Keratinocyte (primary cell): ENCODE data around the gene LCORL. TPM values are rescaled to one million over a fixed set of nuclear protein-coding genes. Genes with fewer than 3 reads are reported as not detected.

Experiments used
- DNase-seq: peaks from one replicate; pipeline ENCODE4 v3.0.0-alpha.2; 2011; ENCODE audit warnings: low read depth, missing footprints, low spot score
- FAIRE-seq: peaks from 2 replicates; lab custom pipeline; 2011; peaks lifted over from hg19 to GRCh38; lab: Jason Lieb, UNC
- H2AFZ ChIP-seq: 2 replicates; pipeline ENCODE4 v1.6.0; 2012; ENCODE audit warnings: low read length, control low read depth, inconsistent platforms; ENCODE audit not compliant: control insufficient read depth
- H3K27ac ChIP-seq: 2 replicates; pipeline ENCODE4 v1.5.1; 2011; ENCODE audit warnings: low read length; ENCODE audit not compliant: control insufficient read depth, insufficient read depth
- H3K27me3 ChIP-seq: 3 replicates; pipeline ENCODE4 v1.6.0; 2011; ENCODE audit warnings: low read length; ENCODE audit not compliant: control insufficient read depth, insufficient read depth; ENCODE audit errors: extremely low read depth
- H3K36me3 ChIP-seq, 2 experiments: 2 replicates in 1 of 2; 3 replicates in 1 of 2; pipeline ENCODE4 v1.5.1; 2011; ENCODE audit warnings: low read length in 2 of 2, mild to moderate bottlenecking in 1 of 2; ENCODE audit not compliant: control insufficient read depth in 2 of 2, insufficient read depth in 2 of 2; ENCODE audit errors: extremely low read depth in 1 of 2
- H3K4me1 ChIP-seq: 3 replicates; pipeline ENCODE4 v1.5.1; 2011; ENCODE audit warnings: low read length; ENCODE audit not compliant: control insufficient read depth, insufficient read depth; ENCODE audit errors: extremely low read depth
- H3K4me2 ChIP-seq: 3 replicates; pipeline ENCODE4 v1.6.0; 2011; ENCODE audit warnings: low read depth, low read length; ENCODE audit not compliant: control insufficient read depth, insufficient read depth; ENCODE audit errors: extremely low read depth
- H3K4me3 ChIP-seq, 3 experiments: fragments of 200-600 bp in 1 of 3; sonication (generic) in 1 of 3; 2 replicates in 2 of 3; 3 replicates in 1 of 3; pipeline ENCODE4 v1.5.1; 2011 to 2016; ENCODE audit warnings: low read length in 3 of 3, mild to moderate bottlenecking in 3 of 3, control low read depth in 2 of 3, inconsistent platforms in 1 of 3, low read depth in 1 of 3, mixed read lengths in 1 of 3, mixed run types in 1 of 3, moderate library complexity in 1 of 3; ENCODE audit not compliant: control insufficient read depth in 2 of 3, insufficient read depth in 2 of 3; ENCODE audit errors: extremely low read depth in 1 of 3
- H3K79me2 ChIP-seq: 2 replicates; pipeline ENCODE4 v1.6.0; 2012; ENCODE audit warnings: low read length; ENCODE audit not compliant: control insufficient read depth, insufficient read depth
- H3K9ac ChIP-seq: 3 replicates; pipeline ENCODE4 v1.6.0; 2011; ENCODE audit warnings: low read length; ENCODE audit not compliant: control insufficient read depth, insufficient read depth; ENCODE audit errors: extremely low read depth
- H3K9me1 ChIP-seq: 3 replicates; pipeline ENCODE4 v1.6.0; 2011; ENCODE audit warnings: low read length; ENCODE audit not compliant: control insufficient read depth, insufficient read depth; ENCODE audit errors: extremely low read depth
- H3K9me3 ChIP-seq: 2 replicates; pipeline ENCODE4 v1.5.1; 2012; ENCODE audit warnings: low read depth, low read length; ENCODE audit not compliant: control insufficient read depth
- H4K20me1 ChIP-seq: 3 replicates; pipeline ENCODE4 v1.6.0; 2011; ENCODE audit warnings: low read length; ENCODE audit not compliant: control insufficient read depth, insufficient read depth; ENCODE audit errors: extremely low read depth
- CTCF ChIP-seq, 3 experiments: IDR thresholded peaks in 1 of 3; conservative IDR thresholded peaks in 1 of 3; optimal IDR thresholded peaks in 1 of 3; 2 replicates in 2 of 3; 3 replicates in 1 of 3; pipeline versions ENCODE3 to v1.5.1; 2011; ENCODE audit warnings: low read length in 3 of 3, mild to moderate bottlenecking in 3 of 3, moderate library complexity in 2 of 3, control low read depth in 1 of 3, inconsistent platforms in 1 of 3; ENCODE audit not compliant: insufficient read depth in 2 of 3; ENCODE audit errors: extremely low read depth in 1 of 3
- EZH2 ChIP-seq: IDR thresholded peaks from one replicate; pipeline ENCODE4 v1.6.1; 2012; ENCODE audit warnings: inconsistent platforms, mild to moderate bottlenecking, low read length, moderate library complexity
- dilution Hi-C: fragments of 300-500 bp; cut with MboI; formaldehyde crosslinking; loops from one replicate; pipeline ENCODE4 v1.7.0; 2020; ENCODE audit warnings: low sequenced_read_pairs; ENCODE audit not compliant: extremely low pct_ligation_motif_present
- polyA plus RNA-seq, 5 experiments: library from polyadenylated mRNA; depleted of rRNA in 3 of 5; stranded (reverse) in 3 of 5; stranded (forward) in 1 of 5; unstranded in 1 of 5; fragments of >200 nt; gene quantifications; 1 replicate in 1 of 5; 2 replicates in 3 of 5; 3 replicates in 1 of 5; pipeline versions ENCODE4 v1.2.1 to v1.2.3, GENCODE V29; 2011 to 2012; ENCODE audit warnings: missing spikeins in 2 of 5, low read depth in 1 of 5, low replicate concordance in 1 of 5

The LCORL gene
- polyA plus RNA-seq, 1 donor (not counting 4 experiments of a cell fraction or from before 2014, with no cell fraction given): 3.3 TPM

- Histone ChIP-seq H4K20me1 (no peaks in the 10 kb centered on the region), H3K36me3 (no peaks in the 10 kb centered on the region), H3K9ac (no peak overlapping the region), H2AFZ (peak overlapping the region; percentile 26), H3K4me2 (no peak overlapping the region), H3K9me1 (no peaks in the 10 kb centered on the region), H3K27ac (no peak overlapping the region), H3K79me2 (peaks cover 54% of the 10 kb centered on the region), H3K9me3 (no peaks in the 10 kb centered on the region), H3K27me3 (no peaks in the 10 kb centered on the region), H3K4me1 (peaks cover 3% of the 10 kb centered on the region), H3K4me3 (no peak overlapping the region)
- FAIRE-seq: no peak
- TF ChIP-seq EZH2 (no peak), CTCF (optimal IDR thresholded peaks at IDR 0.05 in 1 of 3, IDR thresholded peaks at IDR 0.05 in 1 of 3, conservative IDR thresholded peaks at IDR 0.05 in 1 of 3; ENCODE audit: extremely low read depth in 1 of 3, insufficient read depth in 2 of 3, low read length in 3 of 3) (no peak)
- dilution Hi-C loops: no loop called here
- no peak for DNase-seq
Measured at GRCh38 chr4:17816142-17816541, 205.4 kb downstream of the LCORL start.

- no peak for DNase-seq
- Histone ChIP-seq H3K4me1 (peaks cover 4% of the 10 kb centered on the region), H4K20me1 (no peaks in the 10 kb centered on the region), H3K9ac (no peak overlapping the region), H3K79me2 (peaks cover 68% of the 10 kb centered on the region), H3K9me1 (no peaks in the 10 kb centered on the region), H3K27ac (no peak overlapping the region), H3K4me2 (no peak overlapping the region), H2AFZ (peak overlapping the region; percentile 31), H3K4me3 (no peak overlapping the region), H3K27me3 (no peaks in the 10 kb centered on the region), H3K36me3 (no peaks in the 10 kb centered on the region), H3K9me3 (no peaks in the 10 kb centered on the region)
- dilution Hi-C loops: no loop called here
- FAIRE-seq: no peak
- TF ChIP-seq CTCF (optimal IDR thresholded peaks at IDR 0.05 in 1 of 3, IDR thresholded peaks at IDR 0.05 in 1 of 3, conservative IDR thresholded peaks at IDR 0.05 in 1 of 3; ENCODE audit: extremely low read depth in 1 of 3, insufficient read depth in 2 of 3, low read length in 3 of 3) (no peak), EZH2 (no peak)
Measured at GRCh38 chr4:17814140-17814539, 207.4 kb downstream of the LCORL start.
